CD4-positive, alpha-beta memory T cell (primary cell): ENCODE data around the gene FETUB. TPM values are rescaled to one million over a fixed set of nuclear protein-coding genes. Genes with fewer than 3 reads are reported as not detected.

Source experiments
- CTCF ChIA-PET: fragments of 350-600 bp; sonication (Branson Sonifier 250); formaldehyde crosslinking; loops from one replicate; lab custom pipeline; 2021; ENCODE audit warnings: inconsistent platforms; ENCODE audit not compliant: partially characterized antibody; lab: Charles Lee
- POLR2A ChIA-PET: fragments of 350-600 bp; sonication (Branson Sonifier 250); formaldehyde crosslinking; loops from one replicate; lab custom pipeline; 2021; ENCODE audit not compliant: partially characterized antibody; lab: Charles Lee
- DNase-seq, 5 donors: peaks; one replicate each; pipeline versions ENCODE4 v3.0.0 to v3.0.0-alpha.2; 2020 to 2022; ENCODE audit warnings: mixed read lengths in 1 of 5
- H3K27ac ChIP-seq: one replicate; pipeline ENCODE4 v1.7.0; 2013; ENCODE audit warnings: low read depth, low read length
- H3K27me3 ChIP-seq: 2 replicates; pipeline ENCODE4 v1.7.0; 2013; ENCODE audit warnings: mild to moderate bottlenecking, low read length, moderate library complexity; ENCODE audit not compliant: insufficient read depth
- H3K36me3 ChIP-seq: 2 replicates; pipeline ENCODE4 v1.7.0; 2013; ENCODE audit warnings: mild to moderate bottlenecking, low read length, moderate library complexity; ENCODE audit not compliant: insufficient read depth
- H3K4me1 ChIP-seq: 2 replicates; pipeline ENCODE4 v1.7.0; 2013; ENCODE audit warnings: mild to moderate bottlenecking, low read length, moderate library complexity; ENCODE audit not compliant: insufficient read depth
- H3K4me3 ChIP-seq, 2 donors: one replicate each; pipeline ENCODE4 v1.7.0; 2013; ENCODE audit warnings: low read length in 2 of 2, mild to moderate bottlenecking in 1 of 2
- H3K9me3 ChIP-seq, 2 donors: one replicate each; pipeline ENCODE4 v1.7.0; 2013; ENCODE audit warnings: low read length in 2 of 2, control low read depth in 1 of 2; ENCODE audit not compliant: control insufficient read depth in 1 of 2
- H3K27ac Mint-ChIP-seq, 7 donors: one replicate each; pipeline ENCODE4 v1.8.0; 2020 to 2021; ENCODE audit warnings: mixed read lengths in 7 of 7, mild to moderate bottlenecking in 6 of 7, inconsistent platforms in 3 of 7, moderate library complexity in 3 of 7
- H3K27me3 Mint-ChIP-seq, 2 donors: one replicate each; pipeline ENCODE4 v1.8.0; 2020 to 2021; ENCODE audit warnings: mixed read lengths in 2 of 2
- H3K36me3 Mint-ChIP-seq, 2 donors: one replicate each; pipeline ENCODE4 v1.8.0; 2020 to 2021; ENCODE audit warnings: mixed read lengths in 2 of 2, inconsistent platforms in 1 of 2, mild to moderate bottlenecking in 1 of 2
- H3K4me1 Mint-ChIP-seq, 4 donors: one replicate each; pipeline ENCODE4 v1.8.0; 2020 to 2021; ENCODE audit warnings: mixed read lengths in 4 of 4, mild to moderate bottlenecking in 1 of 4
- H3K4me3 Mint-ChIP-seq, 8 donors: one replicate each; pipeline ENCODE4 v1.8.0; 2020 to 2021; ENCODE audit warnings: mixed read lengths in 8 of 8, mild to moderate bottlenecking in 7 of 8, moderate library complexity in 6 of 8, inconsistent platforms in 3 of 8
- H3K9me3 Mint-ChIP-seq, 8 donors: one replicate each; pipeline ENCODE4 v1.8.0; 2020 to 2021; ENCODE audit warnings: mixed read lengths in 8 of 8, mild to moderate bottlenecking in 5 of 8, inconsistent platforms in 3 of 8, moderate library complexity in 1 of 8
- intact Hi-C: fragments of 100-400 bp; cut with micrococcal nuclease; formaldehyde crosslinking; loops from one replicate; pipeline ENCODE4 v1.15.1; 2023
- polyA plus RNA-seq, 2 donors: library from polyadenylated mRNA; unstranded; fragments of 300-500 nt; fragmentation: Illumina TruSeq; gene quantifications; one replicate each; pipeline ENCODE4 v1.2.3, GENCODE V29; 2021
- total RNA-seq, 2 experiments: library from RNA; stranded (reverse); gene quantifications; one replicate each; pipeline ENCODE4 v1.2.3, GENCODE V29; 2021

Gene FETUB
- total and polyA plus RNA-seq, 4 experiments from 2014 or later: not detected

DNA sequence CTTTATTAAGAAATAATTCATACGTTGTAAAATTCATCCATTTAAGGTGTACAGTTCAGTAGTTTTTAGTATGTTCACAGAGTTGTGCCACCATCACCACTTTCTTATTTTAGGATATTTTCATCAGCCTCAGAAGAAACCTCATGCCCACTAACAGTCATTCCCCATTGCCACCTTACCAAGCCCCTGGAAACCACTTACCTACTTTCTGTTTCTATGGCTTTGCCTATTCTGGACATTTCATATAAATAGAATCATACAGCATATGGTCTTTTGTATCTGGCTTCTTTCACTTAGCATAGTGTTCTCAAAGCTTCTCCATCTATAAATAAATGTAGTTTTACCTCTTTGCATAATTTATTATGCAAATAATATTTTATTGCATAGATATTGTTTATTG is 6.6 kb downstream of the FETUB start:
- Histone ChIP-seq H3K36me3 (no peaks in the 10 kb centered on the region), H3K4me3 (no peak overlapping the region), H3K27me3 (no peaks in the 10 kb centered on the region), H3K9me3 (no peaks in the 10 kb centered on the region), H3K27ac (no peak overlapping the region), H3K4me1 (no peaks in the 10 kb centered on the region)
- Mint-ChIP-seq H3K36me3 (no peaks in the 10 kb centered on the region), H3K27ac (no peak overlapping the region), H3K27me3 (peaks cover 15 to 18% of the 10 kb centered on the region in 2 donors), H3K9me3 (no peaks in the 10 kb centered on the region), H3K4me1 (no peaks in the 10 kb centered on the region), H3K4me3 (no peak overlapping the region)
- ChIA-PET CTCF (no interaction called here), POLR2A (no interaction called here)
- no peak for DNase-seq
- intact Hi-C loops: no loop called here

DNA sequence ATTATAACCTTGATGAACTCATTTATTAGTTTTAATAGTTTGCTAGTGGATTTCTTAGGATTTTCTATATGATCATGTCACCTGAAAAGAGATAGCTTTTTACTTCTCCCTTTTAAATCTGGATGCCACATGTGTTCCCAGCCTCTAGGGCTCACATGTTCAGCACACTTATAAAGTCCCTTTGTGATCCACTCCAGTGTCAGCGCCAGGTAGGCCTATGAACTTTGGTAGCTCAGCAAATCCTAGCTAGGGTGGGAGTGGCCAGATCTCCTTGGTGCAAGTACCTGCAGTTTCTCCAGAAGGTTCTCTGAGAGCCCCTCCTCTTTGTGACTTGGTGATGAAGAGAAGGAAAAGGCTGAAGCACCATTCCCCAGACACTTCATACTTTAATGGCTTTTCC is 8.7 kb downstream of the FETUB start:
- intact Hi-C loops: no loop called here
- Histone ChIP-seq H3K27ac (no peak overlapping the region), H3K4me1 (no peaks in the 10 kb centered on the region), H3K27me3 (no peaks in the 10 kb centered on the region), H3K9me3 (no peaks in the 10 kb centered on the region), H3K36me3 (no peaks in the 10 kb centered on the region), H3K4me3 (no peak overlapping the region)
- Mint-ChIP-seq H3K4me3 (no peak overlapping the region), H3K4me1 (no peaks in the 10 kb centered on the region), H3K36me3 (no peaks in the 10 kb centered on the region), H3K9me3 (peaks cover 0 to 1% (median 0%) of the 10 kb centered on the region in 8 donors), H3K27me3 (peaks cover 6 to 19% of the 10 kb centered on the region in 2 donors), H3K27ac (no peak overlapping the region)
- ChIA-PET CTCF (interaction anchor here (2.3 kb wide), 1 partner anchor 32 kb away, joined by 8 read pairs; no protein-coding TSS in a partner anchor), POLR2A (no interaction called here)
- no peak for DNase-seq

DNA sequence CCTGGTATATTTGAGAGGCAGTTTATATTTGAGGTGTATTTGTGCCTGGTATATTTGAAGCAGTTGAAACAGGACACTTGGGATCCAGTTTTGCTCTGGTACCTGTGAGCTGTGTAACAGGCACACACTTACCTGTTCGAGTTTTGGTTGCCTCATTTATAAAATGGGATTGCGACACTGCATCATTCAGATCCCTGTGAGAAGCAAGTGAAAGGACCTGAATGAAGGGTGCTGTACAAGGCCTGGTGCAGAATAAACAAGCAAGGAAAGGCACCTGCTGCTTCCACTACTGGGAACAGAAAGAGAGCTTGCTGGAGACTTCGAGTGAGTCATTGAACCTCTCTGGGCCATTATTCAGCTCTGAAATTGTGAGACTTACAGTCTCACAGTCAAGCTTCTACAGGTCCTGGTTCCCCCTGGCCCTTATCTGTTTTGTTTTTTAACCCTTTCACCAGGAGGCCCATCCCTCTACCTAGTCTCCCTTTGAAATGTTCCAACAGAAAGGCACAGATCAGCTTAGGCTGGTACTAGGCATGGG is 11.5 kb downstream of the FETUB start:
- Mint-ChIP-seq H3K9me3 (peaks cover 0 to 1% (median 0%) of the 10 kb centered on the region in 8 donors), H3K4me3 (no peak overlapping the region), H3K27ac (no peak overlapping the region), H3K36me3 (no peaks in the 10 kb centered on the region), H3K4me1 (no peaks in the 10 kb centered on the region), H3K27me3 (peaks cover 5 to 14% of the 10 kb centered on the region in 2 donors)
- intact Hi-C loops: no loop called here
- CTCF ChIA-PET: no interaction called here
- Histone ChIP-seq H3K36me3 (no peaks in the 10 kb centered on the region), H3K27ac (no peak overlapping the region), H3K4me1 (no peaks in the 10 kb centered on the region), H3K9me3 (no peaks in the 10 kb centered on the region), H3K27me3 (no peaks in the 10 kb centered on the region), H3K4me3 (no peak overlapping the region)
- no peak for DNase-seq
- POLR2A ChIA-PET: no interaction called here

DNA sequence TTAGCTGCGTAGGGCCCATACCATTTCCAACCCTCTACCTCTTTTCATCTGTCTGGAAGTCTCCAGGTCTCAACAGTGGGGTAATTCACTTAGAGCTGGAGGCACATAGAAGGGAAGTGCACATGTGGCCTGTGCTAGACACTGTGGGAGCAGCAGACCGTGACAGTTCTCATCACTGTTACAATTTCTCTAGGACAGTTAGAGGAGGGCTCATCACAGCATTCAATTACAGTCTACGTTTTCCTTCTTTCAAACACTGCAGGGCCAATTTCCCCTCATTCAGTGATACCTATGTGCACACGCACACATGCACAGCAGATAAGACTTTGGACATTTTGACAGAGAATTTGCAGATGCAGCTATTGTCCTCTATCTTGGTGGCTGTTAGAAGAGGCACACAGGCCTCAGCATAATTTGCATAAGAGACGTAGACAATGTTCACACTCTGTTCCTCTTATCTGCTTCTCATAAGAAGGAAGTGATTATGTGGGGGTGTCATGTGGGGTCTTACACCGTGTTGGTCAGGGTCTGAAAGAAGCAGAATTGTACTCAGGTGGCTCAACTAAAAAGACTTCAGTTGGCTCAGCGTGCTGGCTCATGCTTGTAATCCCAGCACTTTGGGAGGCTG is 13.0 kb downstream of the FETUB start:
- H3K27me3 ChIP-seq: no peaks in the 10 kb centered on the region
- H3K4me1 ChIP-seq: no peaks in the 10 kb centered on the region
- H3K27ac ChIP-seq: no peak overlapping the region
- Mint-ChIP-seq H3K9me3 (peaks cover 0 to 1% (median 0%) of the 10 kb centered on the region in 8 donors), H3K4me3 (no peak overlapping the region), H3K27ac (no peak overlapping the region), H3K27me3 (peaks cover 3 to 16% of the 10 kb centered on the region in 2 donors), H3K4me1 (no peaks in the 10 kb centered on the region), H3K36me3 (no peaks in the 10 kb centered on the region)
- CTCF ChIA-PET: no interaction called here
- H3K36me3 ChIP-seq: no peaks in the 10 kb centered on the region
- H3K9me3 ChIP-seq: no peaks in the 10 kb centered on the region
- no peak for DNase-seq
- POLR2A ChIA-PET: no interaction called here
- intact Hi-C loops: no loop called here
- no peak overlapping the region for H3K4me3 ChIP-seq

DNA sequence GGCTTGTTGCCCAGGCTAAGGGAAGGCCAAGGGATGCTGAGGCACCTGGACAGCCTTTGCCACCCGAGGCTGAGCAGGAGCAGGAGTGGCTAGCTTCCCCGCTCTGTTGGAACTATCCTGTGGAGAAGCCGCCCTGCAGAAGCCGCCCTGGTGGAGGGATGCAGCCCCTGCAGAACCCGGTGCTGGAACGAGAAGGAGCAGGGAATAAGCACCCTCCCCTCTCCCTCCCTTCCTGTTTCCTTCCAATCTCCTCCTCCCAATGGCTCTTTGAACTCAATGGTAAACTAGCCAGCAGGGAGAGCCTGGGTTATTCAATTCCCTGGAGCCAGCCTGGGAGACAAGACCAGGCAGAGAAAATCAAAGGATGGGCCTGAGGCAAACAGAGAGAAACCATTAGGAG is 13.8 kb downstream of the FETUB start:
- no peak overlapping the region for H3K4me3 ChIP-seq
- H3K4me3 Mint-ChIP-seq: no peak overlapping the region
- H3K36me3 Mint-ChIP-seq: no peaks in the 10 kb centered on the region
- H3K27me3 ChIP-seq: no peaks in the 10 kb centered on the region
- no peaks in the 10 kb centered on the region for H3K36me3 ChIP-seq
- no peak overlapping the region for H3K27ac ChIP-seq
- ChIA-PET CTCF (no interaction called here), POLR2A (no interaction called here)
- DNase-seq: no peak
- no peaks in the 10 kb centered on the region for H3K9me3 ChIP-seq
- no peaks in the 10 kb centered on the region for H3K4me1 ChIP-seq
- no peak overlapping the region for H3K27ac Mint-ChIP-seq
- no peaks in the 10 kb centered on the region for H3K4me1 Mint-ChIP-seq
- peaks cover 8 to 18% of the 10 kb centered on the region in 2 donors for H3K27me3 Mint-ChIP-seq
- intact Hi-C loops: no loop called here
- peaks cover 0 to 1% (median 0%) of the 10 kb centered on the region in 8 donors for H3K9me3 Mint-ChIP-seq

DNA sequence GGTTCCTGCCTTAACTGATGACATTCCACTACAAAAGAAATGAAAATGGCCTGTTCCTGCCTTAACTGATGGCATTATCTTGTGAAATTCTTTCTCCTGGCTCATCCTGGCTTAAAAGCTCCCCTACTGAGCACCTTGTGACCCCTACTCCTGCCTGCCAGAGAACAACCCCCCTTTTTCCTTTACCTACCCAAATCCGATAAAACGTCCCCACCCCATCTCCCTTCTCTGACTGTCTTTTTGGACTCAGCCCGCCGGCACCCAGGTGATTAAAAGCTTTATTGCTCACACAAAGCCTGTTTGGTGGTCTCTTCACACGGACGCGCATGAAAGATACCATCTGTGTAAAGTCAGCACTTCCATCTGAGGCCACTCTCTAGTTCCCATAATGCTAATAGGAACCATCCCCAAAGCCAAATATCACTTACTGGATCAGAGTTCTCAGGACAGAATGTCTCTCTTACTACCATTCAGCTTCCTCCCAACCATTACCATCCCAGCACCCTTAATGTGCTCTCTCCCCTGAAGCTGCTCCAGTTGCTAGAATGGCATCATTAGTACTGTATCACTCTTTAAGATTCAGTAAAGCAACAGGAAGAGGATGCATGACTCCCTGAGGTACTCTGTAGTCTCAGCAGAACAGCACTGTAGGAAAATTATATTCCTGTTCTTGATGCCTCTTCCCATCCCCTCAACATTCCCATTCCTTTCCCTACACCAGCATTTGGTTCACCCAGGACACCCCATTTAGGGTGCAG is 23.3 kb downstream of the FETUB start:
- Mint-ChIP-seq H3K27me3 (peaks cover 11 to 28% of the 10 kb centered on the region in 2 donors), H3K9me3 (peaks cover 0 to 2% (median 0%) of the 10 kb centered on the region in 8 donors), H3K36me3 (no peaks in the 10 kb centered on the region), H3K4me1 (peaks cover 0 to 3% (median 0%) of the 10 kb centered on the region in 4 donors), H3K27ac (no peak overlapping the region), H3K4me3 (no peak overlapping the region)
- Histone ChIP-seq H3K4me3 (no peak overlapping the region), H3K9me3 (no peaks in the 10 kb centered on the region), H3K36me3 (no peaks in the 10 kb centered on the region), H3K27ac (no peak overlapping the region), H3K27me3 (peaks cover 3% of the 10 kb centered on the region), H3K4me1 (no peaks in the 10 kb centered on the region)
- no peak for DNase-seq
- intact Hi-C loops: no loop called here
- CTCF ChIA-PET: interaction anchor here (1.0 kb wide), 1 partner anchor 8 kb away, joined by 3 read pairs; no protein-coding TSS in a partner anchor
- POLR2A ChIA-PET: no interaction called here

DNA sequence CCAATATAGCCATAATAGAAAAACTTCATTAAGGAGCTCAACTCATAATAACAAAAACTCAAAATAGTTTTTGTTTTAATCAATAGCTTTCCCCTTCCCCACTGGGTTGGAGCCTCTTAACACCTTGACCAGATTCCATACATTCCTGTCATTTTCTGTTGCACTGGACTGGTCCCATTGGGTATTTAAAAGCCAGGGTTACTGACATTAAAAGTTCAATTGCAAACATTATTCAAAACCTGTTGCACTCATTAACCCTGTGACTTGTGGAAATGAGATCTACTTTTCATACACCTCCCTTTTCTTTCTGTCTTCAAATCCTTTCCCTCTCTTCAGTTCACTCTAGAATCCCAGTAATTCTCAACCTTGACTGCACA is 23.9 kb downstream of the FETUB start:
- Mint-ChIP-seq H3K4me3 (no peak overlapping the region), H3K27me3 (peaks cover 8 to 25% of the 10 kb centered on the region in 2 donors), H3K9me3 (peaks cover 0 to 2% (median 0%) of the 10 kb centered on the region in 8 donors), H3K36me3 (no peaks in the 10 kb centered on the region), H3K4me1 (peaks cover 0 to 3% (median under 1%) of the 10 kb centered on the region in 4 donors), H3K27ac (no peak overlapping the region)
- peaks cover 3% of the 10 kb centered on the region for H3K27me3 ChIP-seq
- POLR2A ChIA-PET: no interaction called here
- no peaks in the 10 kb centered on the region for H3K9me3 ChIP-seq
- H3K4me3 ChIP-seq: no peak overlapping the region
- intact Hi-C loops: no loop called here
- H3K4me1 ChIP-seq: no peaks in the 10 kb centered on the region
- no peak overlapping the region for H3K27ac ChIP-seq
- no peaks in the 10 kb centered on the region for H3K36me3 ChIP-seq
- no peak for DNase-seq
- CTCF ChIA-PET: interaction anchor here (1.0 kb wide), 1 partner anchor 9 kb away, joined by 3 read pairs; no protein-coding TSS in a partner anchor
